HG02884 (cell line): Measurements from ENCODE around the gene NGFR.
"Not testable (repeated sequence)": the region's sequence is repeated elsewhere in the genome, so short reads cannot be mapped to it uniquely, and the experiment has no call there.

Experiments used
- ATAC-seq: cut with Tn5 transposase; IDR thresholded peaks from one replicate; pipeline ENCODE4 v1.9.1; 2021; ENCODE audit warnings: mild to moderate bottlenecking, moderate library complexity; ENCODE audit not compliant: unreplicated experiment

NGFR gene

DNA sequence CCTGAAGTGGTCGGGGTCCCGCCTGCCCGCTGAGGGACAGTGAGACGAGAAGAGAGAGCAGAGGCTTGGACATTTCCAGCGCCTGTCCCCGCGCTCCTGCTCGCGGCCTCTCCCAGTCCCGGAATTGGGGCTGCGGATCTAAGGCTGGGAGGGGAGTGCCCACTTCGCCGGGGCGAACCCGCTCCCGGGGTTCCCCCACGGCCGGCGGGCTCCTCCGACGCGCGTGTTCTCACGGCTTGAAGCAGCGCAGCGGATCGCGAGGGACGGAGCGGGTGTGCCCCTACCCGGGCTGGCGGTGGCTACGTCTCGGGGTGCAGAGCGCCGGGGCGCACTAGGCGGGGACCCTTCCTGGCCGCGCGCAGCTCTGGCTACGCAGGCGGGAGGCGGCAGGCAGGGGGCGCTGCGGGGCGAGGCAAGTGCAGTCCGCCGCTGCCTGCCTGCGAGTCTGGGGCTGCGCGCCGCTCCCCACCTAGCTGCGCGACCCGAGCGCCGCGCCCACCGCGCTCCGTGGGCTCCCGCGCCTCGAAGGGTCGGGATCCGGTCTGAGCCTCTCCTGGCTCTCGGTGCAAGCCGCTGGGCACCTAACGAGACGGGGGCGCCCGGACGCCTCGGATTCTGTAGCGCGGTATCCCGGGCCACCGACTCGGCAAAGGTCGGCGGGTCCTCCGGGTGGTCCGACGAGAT, 1.2 kb downstream of the NGFR start:
- no peak for ATAC-seq

DNA sequence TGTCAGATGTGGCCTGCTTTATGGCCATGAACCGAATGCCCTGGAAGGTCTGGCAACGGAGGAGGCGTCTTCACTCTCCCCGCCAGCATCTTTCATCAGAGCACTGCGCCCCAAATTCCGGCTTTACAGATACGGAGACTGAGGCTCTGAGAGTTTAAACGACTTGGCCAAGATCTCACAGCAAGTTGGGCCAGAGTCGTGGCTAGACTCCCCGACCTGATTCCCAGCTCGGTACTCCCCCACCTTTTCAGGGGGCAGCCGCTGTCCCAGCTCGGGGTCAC, 1.7 kb downstream of the NGFR start:
- no peak for ATAC-seq

DNA sequence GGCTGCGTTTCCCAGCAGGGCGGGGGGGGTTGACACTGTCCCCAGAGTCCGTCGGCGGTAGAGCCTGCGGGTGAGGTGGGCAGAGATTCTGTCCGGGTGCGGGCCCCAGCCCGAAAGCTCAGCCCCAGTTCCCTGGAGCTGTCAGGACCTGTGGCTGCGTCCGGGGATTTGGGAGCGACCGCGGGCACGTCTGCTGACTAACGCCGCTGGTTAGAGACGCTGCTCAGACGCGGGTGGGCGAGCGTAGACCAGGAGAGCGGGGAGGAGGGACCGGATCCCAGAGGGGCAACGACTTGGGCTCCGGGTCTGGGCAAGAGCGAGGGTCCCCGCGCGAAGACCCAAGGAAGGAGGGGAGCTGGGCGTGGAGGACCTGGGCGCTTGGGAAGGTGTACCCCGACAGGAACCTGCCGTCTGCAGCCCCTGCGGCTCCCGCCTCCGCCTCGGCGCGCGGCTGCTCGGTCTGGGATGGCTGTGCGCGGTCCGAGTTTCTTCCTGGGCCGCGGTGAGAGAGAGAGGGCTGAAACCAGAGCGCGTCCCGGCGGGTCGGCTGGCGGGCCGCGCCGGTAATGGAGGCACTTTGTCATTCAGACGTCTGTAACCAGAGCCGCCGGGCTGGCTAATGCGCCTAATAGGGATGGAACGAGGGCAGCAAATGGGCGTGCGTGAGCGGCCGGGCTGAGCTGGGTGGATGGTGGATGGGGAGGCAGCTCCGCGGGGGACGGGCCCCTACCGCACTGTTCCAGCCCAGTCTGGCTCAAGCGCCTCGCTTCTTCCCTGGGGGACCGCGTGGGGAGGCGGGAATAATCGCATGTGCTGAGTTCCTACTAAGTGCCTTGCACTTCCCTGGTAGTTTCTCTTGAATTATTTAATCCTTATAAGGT, 2.3 kb downstream of the NGFR start:
- no peak for ATAC-seq

DNA sequence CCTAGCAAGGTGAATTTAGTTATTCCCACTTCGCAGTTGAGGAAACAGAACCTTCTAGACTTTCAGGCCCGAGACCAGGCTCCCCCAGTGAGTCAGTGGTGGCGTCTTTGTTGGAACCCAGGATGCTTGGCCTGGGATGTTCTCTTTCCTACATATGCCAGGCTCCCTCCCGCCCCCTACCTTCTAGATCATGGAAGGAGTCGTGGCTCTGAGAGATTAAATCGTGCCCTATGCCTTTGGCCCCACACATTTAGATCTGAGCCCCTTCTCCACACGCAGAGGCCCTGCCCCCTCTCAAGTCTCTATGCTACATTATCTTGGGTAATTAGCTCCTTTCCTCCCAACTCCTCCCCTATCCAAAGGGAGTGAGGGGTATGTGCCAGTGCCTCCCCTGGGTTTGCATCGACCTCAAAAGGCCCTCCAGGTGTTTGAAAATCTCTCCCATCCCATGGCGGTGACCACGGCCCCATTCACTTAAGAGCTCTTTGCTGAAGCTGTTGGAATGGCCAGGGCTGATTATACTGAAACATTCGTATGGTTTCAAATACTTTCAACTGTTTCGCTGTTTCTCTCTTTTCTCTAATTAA, 3.0 kb downstream of the NGFR start:
- ATAC-seq: no peak

DNA sequence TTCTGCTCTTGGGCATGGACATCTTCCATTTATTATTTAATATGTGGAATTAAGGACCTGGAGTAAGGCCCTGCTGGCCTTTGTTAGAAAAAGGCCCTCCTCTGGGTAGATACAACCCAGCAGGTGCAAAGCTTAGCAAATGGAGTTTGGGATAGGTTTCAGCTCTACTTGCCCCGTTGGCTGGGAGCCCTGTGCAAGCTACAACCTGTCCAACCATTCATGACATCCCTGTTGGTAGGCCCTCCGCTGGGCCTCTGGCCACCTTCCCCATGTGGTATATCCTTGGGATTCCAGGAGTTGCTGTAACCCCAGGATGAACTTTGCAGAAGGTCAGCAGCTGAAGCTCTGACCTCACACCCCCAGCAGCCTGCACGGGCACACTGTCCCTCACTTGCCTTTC, 6.4 kb downstream of the NGFR start:
- no peak for ATAC-seq

DNA sequence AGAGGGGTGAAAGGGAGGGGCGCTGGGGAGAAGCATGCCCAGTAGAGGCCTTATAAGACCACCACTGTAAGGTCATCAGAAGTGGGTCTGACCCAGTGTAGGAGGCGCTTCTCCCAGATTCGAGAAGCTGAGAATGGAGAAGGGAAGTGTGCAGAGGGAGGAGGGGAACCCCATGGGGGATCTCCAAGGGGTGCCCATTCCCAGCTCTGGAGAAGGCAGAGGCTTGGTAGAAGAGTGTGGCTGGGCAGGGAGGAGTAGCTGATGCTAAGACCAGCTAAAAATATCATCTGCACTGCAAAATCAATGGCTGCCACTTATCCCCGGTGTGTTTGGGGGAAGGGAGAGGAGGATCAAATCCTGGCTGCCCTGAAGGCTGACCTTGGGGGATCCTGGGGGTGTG, 7.2 kb downstream of the NGFR start:
- ATAC-seq: no peak

DNA sequence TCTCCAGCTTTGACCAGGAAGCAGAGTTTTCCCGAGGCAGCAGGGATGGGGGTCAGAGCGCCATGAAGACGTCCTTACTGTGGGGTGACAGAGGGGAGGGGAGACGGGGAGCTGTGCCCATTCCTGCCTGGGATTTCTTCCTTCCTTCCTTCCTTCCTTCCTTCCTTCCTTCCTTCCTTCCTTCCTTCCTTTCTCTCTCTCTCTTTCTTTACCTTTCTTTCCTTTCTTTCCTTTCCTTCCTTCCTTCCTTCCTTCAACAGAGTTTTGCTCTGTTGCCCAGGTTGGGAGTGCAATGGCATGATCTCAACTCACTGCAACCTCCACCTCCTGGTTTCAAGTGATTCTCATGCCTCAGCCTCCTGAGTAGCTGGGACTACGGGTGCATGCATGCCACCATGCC, 7.6 kb downstream of the NGFR start:
- not testable (repeated sequence) for ATAC-seq

DNA sequence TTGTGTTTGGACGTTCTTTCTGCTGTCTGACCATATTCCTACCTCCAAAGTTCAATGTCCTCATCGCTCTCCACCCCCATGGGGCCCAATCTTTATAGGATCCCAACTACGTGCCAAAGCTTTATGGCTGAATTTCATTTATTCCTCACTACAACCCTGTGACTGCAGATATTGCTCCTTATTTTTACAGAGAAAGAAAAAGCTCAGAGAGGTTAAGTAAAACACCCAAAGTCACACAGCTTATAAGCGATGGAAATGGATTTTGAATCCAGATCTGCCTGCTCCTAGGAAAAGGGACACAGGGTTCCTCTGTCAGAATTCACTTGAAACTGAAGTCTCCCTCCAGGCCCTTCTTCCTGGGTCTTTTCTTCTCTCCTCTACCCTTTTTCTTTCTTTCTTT, 9.3 kb downstream of the NGFR start:
- ATAC-seq: no peak

DNA sequence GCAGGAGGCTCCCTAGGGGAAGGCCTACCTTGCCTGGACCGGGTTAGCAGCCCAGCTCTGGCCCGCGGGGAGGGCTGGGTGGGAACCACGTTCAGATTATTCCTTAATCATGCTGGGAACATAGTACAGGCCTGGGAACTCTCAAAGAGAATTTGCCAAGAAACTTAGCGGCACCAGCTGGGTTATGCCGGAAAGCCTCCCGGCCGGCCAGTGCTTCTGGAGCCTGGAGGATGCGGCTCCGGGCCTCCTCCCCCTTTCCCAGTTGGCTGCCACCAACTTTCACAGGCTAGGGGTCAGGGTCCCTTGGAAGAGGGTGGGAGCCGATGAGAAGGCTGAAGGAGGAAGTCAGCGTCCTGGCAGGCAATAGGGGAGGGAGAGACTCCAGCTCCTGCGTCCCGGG, 10.8 kb downstream of the NGFR start:
- ATAC-seq: no peak

DNA sequence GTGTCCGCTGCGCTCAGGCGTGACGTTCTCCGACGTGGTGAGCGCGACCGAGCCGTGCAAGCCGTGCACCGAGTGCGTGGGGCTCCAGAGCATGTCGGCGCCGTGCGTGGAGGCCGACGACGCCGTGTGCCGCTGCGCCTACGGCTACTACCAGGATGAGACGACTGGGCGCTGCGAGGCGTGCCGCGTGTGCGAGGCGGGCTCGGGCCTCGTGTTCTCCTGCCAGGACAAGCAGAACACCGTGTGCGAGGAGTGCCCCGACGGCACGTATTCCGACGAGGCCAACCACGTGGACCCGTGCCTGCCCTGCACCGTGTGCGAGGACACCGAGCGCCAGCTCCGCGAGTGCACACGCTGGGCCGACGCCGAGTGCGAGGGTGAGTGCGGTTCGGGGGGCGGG, 11.2 kb downstream of the NGFR start:
- no peak for ATAC-seq

DNA sequence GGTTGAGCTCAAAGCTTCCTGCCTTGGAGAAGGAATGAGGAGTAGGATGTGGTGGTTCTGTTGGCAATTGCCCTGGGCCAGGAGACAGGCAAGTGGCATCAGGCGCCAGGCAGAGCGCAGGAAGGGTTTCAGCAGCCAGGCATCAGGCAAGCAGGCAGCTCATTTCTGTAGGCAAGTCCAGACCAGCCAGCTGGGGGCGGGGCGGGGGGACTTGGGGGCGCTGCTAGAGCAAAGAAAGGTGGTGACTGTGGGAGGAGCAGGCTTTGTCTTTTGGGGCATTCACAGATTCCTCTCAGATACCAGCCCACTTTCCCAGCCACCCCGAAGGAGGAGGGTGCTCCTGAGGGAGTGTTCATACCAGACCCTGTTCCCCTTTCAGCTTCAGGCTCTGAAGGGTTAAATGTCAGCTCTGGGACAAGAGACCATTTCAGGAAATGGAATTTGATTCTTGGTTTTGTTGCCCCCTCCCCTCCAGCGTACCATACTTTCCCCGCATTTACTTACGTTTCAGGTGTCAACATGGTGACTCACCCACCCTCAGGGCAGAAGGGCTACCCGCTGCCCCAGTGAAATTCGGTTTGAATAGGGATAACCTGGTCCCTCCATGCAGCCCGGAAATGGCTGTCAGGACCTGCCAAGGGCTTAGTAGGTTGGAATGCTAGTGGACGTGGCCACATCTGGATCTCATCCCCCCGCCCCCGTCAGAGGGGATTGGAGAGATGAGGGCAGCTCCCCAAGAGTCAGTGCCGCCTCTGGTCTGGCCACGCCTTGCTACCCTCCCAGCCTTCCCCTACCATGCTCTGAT, 13.2 kb downstream of the NGFR start:
- no peak for ATAC-seq

DNA sequence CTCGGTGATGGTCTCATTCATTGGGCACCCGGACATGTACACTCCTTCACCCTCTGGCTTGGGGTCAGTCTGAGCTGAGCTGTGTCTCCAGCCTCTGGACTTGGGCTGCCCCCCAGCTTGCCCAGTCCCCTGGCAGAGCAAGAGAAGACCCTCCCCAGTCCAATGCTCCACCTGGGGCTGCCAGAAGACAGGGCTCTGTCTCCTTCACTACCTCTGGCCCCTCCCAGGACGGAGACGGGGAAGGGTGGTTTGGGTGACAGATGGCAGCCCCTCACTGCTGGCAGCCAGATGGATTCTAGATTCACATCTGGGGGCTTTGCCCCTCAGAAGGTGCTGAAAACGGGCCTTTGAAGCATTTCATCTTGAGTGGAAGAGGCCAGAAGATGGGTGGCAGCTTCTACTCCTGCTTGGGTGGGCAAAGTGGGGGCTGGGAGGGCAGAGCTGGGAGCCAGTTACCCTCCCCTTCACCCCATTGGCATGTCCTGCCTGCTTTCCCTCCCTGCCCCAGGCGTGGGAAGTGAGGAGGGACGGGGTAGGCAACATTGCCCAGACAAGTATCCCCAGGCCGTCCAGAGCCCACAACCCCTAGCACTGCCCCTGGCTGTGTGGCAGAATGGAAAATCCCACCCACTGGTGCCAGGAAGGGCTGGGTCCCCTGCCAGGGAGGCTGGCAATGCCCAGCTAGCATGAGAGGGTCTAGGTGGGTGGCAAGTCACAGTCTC, 13.9 kb downstream of the NGFR start:
- no peak for ATAC-seq

DNA sequence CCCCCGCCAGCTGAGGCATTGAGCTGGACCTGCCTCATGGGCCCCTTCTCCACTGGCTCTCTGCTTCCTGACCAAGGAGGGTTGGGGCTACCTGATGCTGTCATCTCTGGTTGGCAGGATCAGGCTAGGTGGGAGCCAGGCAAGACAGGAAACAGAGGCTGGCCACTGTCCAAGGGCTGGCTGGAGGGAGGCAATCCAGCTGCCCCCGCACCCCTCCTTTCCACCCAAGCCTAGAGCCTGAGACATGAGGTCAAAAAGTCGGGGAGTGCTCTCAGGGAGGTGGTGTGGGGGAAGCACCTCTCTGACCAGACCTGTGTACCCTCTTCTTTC, 14.5 kb downstream of the NGFR start:
- ATAC-seq: no peak

DNA sequence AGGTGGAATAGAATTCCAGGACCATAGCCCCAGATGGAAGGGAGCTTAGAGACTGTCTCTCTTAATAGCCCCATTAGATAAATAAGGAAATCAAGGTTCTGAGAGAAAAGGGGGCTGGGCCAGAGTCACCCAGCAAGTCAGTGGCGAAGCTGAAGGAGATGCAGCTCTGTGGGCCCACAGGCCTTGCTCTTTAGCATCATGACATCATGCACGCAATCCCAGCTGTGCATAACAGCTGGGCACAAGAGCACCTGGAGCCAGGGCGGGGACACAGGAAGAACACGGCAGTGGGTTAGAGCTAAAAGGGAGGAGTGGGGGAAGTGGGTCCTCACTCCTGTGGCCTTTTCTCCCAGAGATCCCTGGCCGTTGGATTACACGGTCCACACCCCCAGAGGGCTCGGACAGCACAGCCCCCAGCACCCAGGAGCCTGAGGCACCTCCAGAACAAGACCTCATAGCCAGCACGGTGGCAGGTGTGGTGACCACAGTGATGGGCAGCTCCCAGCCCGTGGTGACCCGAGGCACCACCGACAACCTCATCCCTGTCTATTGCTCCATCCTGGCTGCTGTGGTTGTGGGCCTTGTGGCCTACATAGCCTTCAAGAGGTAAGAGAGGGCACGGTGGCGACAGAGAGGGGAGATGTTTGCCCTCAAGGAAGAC, 15.1 kb downstream of the NGFR start:
- no peak for ATAC-seq

DNA sequence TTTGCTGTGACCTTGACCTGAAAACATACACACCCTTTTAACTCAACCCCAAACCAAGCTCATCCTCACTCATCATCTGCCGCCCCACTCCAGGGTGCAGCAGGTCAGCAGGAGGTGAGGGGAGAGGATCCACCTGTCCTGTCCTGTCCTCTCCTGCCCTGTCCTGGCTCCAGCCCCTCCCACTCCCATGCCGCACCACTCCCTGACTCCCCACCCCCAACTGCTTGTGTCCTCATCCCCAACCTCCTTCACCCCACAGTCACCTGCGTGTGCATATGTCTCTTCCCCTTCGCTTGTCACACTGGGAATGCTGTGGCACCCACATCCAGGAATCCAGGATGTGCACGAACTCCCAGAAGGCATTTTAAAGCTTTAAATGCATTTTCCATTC, 15.6 kb downstream of the NGFR start:
- no peak for ATAC-seq

DNA sequence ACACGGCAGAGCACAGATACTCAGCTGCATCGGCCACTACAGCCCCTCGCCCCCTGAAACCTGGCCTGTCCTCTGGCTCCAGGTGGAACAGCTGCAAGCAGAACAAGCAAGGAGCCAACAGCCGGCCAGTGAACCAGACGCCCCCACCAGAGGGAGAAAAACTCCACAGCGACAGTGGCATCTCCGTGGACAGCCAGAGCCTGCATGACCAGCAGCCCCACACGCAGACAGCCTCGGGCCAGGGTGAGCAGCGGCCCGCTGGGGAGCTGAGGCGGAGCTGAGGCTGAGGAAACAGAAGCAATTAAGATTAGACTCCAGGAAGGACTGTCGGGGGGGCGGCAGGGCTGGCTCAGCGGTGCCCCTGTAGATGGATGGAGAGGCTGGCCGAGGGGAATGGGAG, 16.7 kb downstream of the NGFR start:
- no peak for ATAC-seq

DNA sequence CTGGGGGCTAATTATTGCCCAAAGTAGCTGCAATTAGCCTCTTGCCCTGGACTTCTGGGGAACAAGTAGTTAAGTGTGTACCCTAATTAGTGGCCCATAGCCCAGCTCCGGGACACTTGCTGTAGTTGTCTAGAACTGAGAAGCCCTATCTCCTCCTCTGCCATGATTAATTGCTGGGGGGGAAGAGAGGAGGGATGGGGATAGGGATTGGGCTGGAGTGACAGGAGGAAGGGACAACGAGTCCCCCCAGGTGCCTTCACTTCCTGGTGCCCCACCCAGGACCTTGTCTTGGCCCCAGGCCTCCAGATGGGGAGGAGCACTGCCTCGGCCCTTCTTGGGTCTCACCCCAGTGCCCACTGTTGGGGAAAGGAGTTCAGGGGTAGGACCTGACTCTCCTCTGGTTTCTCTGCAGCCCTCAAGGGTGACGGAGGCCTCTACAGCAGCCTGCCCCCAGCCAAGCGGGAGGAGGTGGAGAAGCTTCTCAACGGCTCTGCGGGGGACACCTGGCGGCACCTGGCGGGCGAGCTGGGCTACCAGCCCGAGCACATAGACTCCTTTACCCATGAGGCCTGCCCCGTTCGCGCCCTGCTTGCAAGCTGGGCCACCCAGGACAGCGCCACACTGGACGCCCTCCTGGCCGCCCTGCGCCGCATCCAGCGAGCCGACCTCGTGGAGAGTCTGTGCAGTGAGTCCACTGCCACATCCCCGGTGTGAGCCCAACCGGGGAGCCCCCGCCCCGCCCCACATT, 17.4 kb downstream of the NGFR start:
- no peak for ATAC-seq

DNA sequence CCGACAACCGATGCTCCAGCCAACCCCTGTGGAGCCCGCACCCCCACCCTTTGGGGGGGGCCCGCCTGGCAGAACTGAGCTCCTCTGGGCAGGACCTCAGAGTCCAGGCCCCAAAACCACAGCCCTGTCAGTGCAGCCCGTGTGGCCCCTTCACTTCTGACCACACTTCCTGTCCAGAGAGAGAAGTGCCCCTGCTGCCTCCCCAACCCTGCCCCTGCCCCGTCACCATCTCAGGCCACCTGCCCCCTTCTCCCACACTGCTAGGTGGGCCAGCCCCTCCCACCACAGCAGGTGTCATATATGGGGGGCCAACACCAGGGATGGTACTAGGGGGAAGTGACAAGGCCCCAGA, 17.9 kb downstream of the NGFR start:
- no peak for ATAC-seq

DNA sequence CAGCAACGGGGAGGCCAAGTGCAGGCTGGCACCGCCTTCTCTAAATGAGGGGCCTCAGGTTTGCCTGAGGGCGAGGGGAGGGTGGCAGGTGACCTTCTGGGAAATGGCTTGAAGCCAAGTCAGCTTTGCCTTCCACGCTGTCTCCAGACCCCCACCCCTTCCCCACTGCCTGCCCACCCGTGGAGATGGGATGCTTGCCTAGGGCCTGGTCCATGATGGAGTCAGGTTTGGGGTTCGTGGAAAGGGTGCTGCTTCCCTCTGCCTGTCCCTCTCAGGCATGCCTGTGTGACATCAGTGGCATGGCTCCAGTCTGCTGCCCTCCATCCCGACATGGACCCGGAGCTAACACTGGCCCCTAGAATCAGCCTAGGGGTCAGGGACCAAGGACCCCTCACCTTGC, 18.5 kb downstream of the NGFR start:
- no peak for ATAC-seq
